ENCODE results near the gene NIPAL3.

DNA sequence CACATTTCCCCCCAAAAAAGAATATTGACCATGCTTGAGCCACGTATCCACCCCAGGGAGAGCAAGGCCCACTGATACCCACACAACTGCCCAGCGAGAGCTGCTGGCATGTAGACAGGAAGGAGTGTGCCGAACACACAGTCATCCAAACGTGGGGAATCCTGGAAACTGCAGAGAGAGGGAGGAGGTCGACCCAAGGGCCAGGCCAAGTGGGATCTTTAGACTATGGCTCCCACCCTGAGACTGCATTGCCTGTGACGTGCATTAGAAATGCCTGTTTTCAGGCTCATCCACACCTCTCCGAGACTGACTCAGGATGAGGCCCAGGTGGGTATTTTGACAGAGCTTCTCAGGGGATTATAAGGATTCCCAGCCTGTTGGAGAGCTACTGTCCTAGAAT lies 25.9 kb downstream of the NIPAL3 start:
- TF ChIP-seq CTCF (IDR thresholded peaks at IDR 0.05; ENCODE audit: low read length) (no peak), EZH2phosphoT487 (IDR thresholded peaks at IDR 0.05; ENCODE audit: low read length) (no peak)
